H1 (cell line): Measurements from ENCODE around the gene IFI44L. TPM values are rescaled to one million over a fixed set of nuclear protein-coding genes. Genes with fewer than 3 reads are reported as not detected.

Experiments
- ASH2L ChIP-seq: fragments of 200-600, 300-600 bp; sonication (generic); IDR thresholded peaks from one replicate; pipeline ENCODE4 v1.7.1; 2017; ENCODE audit warnings: low read length
- HDAC2 ChIP-seq, 2 experiments: fragments of 300-600 bp in 1 of 2; sonication (generic) in 1 of 2; IDR thresholded peaks; 2 replicates each; pipeline ENCODE4 v1.6.1; 2011 to 2012; ENCODE audit warnings: low read depth in 2 of 2, low read length in 2 of 2, mild to moderate bottlenecking in 2 of 2, moderate library complexity in 2 of 2, borderline replicate concordance in 1 of 2, inconsistent platforms in 1 of 2
- NRF1 ChIP-seq: IDR thresholded peaks from 2 replicates; pipeline ENCODE4 v1.6.1; 2011; ENCODE audit warnings: mild to moderate bottlenecking, low read depth, low read length, improper control_type of control experiment
- POLR2A ChIP-seq, 2 experiments: IDR thresholded peaks; 1 replicate in 1 of 2; 2 replicates in 1 of 2; pipeline ENCODE4 v1.6.1; 2011; ENCODE audit warnings: low read depth in 2 of 2, low read length in 2 of 2, mild to moderate bottlenecking in 2 of 2; ENCODE audit errors: control extremely low read depth in 1 of 2
- POLR2AphosphoS5 ChIP-seq: IDR thresholded peaks from 2 replicates; pipeline ENCODE4 v1.6.1; 2011; ENCODE audit warnings: low read depth, low read length
- POU5F1 ChIP-seq: IDR thresholded peaks from 2 replicates; pipeline ENCODE4 v1.6.1; 2011; ENCODE audit warnings: low read depth, mild to moderate bottlenecking, low read length, moderate library complexity
- RAD21 ChIP-seq, 2 experiments: IDR thresholded peaks in 1 of 2; conservative IDR thresholded peaks in 1 of 2; 2 replicates each; pipeline ENCODE4 v1.6.1; 2011; ENCODE audit warnings: low read depth in 2 of 2, low read length in 2 of 2, improper control_type of control experiment in 1 of 2, inconsistent platforms in 1 of 2, mild to moderate bottlenecking in 1 of 2, moderate library complexity in 1 of 2
- RFX5 ChIP-seq: IDR thresholded peaks from 2 replicates; pipeline ENCODE4 v1.6.1; 2011; ENCODE audit warnings: low read depth, low read length, improper control_type of control experiment, borderline replicate concordance
- polyA plus RNA-seq, 7 experiments: library from polyadenylated mRNA; depleted of rRNA in 3 of 7; stranded (reverse) in 5 of 7; unstranded in 2 of 7; fragments of >200 nt in 5 of 7; fragments of 200-250 nt in 2 of 7; gene quantifications; 1 replicate in 5 of 7; 2 replicates in 1 of 7; 4 replicates in 1 of 7; pipeline versions ENCODE4 v1.2.1 to v1.2.3, GENCODE V29; 2011 to 2013; ENCODE audit warnings: missing spikeins in 2 of 7, mixed read lengths in 2 of 7
- total RNA-seq: library from RNA; stranded (reverse); fragmentation: NEBNext Ultra II Directional; extraction: Animal tissue kit (Norgen Biotek cat#: 25700); gene quantifications from 2 replicates; pipeline ENCODE4 v1.2.1, GENCODE V29; 2021
- TF ChIP-seq, protein P1 (sequence below): IDR thresholded peaks from 2 replicates; pipeline ENCODE4 v1.6.1; 2011; ENCODE audit warnings: low read depth, mild to moderate bottlenecking, low read length; ENCODE audit not compliant: insufficient read depth

The IFI44L gene
- total and polyA plus RNA-seq, 2 of the 8 experiments (the other 6 are each of a cell fraction or from before 2014, with no cell fraction given), result not detected

DNA sequence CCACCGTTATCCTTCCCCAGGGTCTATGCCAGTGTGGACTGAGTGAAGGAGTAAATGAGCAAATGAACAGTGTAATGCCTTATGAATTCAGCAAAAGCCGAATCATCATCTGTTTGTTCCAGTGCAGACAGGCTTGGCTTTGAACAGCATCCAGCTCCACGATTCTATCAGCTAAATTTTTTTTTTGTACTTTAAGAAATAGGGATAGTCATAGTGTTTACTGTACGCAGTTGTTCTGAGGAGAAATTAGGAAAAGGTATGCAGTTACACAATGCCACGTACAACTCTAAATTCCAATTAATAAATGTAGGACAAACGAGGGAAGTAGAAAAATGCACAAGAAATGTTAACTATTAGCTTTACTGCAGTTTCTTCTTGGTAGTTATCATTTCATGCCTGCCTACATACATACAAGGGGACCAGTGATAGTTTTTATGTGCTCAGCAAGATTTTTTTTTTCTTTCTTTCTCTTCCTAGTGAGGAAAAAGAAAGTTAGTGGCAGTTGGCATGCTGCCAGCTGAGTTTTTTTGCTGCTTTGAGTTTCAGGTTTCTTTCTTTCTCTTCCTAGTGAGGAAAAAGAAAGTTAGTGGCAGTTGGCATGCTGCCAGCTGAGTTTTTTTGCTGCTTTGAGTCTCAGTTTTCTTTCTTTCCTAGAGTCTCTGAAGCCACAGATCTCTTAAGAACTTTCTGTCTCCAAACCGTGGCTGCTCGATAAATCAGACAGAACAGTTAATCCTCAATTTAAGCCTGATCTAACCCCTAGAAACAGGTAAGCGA is at the start of gene IFI44L (continued):
- no peak for TF ChIP-seq POU5F1
- no peak for TF ChIP-seq NRF1
- no peak for TF ChIP-seq POLR2AphosphoS5
- TF ChIP-seq RAD21 (IDR thresholded peaks at IDR 0.05 in 1 of 2, conservative IDR thresholded peaks at IDR 0.05 in 1 of 2; ENCODE audit: low read depth in 2 of 2, low read length in 2 of 2), result no peak
- no peak for TF ChIP-seq ASH2L
- TF ChIP-seq, protein P1, sequence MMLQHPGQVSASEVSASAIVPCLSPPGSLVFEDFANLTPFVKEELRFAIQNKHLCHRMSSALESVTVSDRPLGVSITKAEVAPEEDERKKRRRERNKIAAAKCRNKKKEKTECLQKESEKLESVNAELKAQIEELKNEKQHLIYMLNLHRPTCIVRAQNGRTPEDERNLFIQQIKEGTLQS, result no peak
- no peak for TF ChIP-seq RFX5
- no peak for TF ChIP-seq POLR2A (IDR thresholded peaks at IDR 0.05; ENCODE audit: control extremely low read depth in 1 of 2, low read depth in 2 of 2, low read length in 2 of 2)
- TF ChIP-seq HDAC2 (IDR thresholded peaks at IDR 0.05; ENCODE audit: borderline replicate concordance in 1 of 2, low read depth in 2 of 2, low read length in 2 of 2), result no peak
